ENCODE data around the gene OTX2.

Gene OTX2

DNA sequence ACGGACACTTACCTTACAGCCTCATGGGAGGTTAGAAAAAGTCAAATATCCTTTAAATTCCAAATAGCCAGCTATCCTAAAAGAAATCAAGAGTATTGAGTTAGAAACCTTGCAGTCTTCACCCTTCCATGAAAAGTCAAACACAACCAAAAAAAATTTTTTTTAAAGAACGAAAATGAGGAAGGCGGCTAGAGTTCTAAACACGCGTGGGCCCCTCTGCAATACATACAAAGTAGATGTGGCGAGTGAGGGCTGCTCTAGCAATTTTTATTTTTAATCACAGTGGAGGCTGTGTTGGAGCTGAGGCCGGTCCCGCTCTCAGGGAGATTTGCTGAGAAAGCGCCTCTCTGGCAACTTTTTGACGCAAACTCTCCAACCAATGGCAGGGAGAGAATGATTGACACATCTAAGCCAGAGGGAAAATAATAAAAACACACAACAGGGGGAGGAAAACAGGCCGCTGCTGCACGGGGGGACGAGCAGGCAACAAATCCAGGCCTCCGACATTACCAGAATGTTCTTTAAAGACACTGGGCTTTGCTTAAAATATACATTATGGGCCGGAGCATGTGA, at the start of gene OTX2:
Gene OTX2 (minus strand): TSS at position 333 of the 573 bp plus-strand sequence. CDS start 5,023 bp downstream, outside the sequence.
- no peak for DNase-seq

GRCh38 chr14:56858422-56858821, 48.1 kb upstream of the OTX2 start:
- no peak for DNase-seq

DNA sequence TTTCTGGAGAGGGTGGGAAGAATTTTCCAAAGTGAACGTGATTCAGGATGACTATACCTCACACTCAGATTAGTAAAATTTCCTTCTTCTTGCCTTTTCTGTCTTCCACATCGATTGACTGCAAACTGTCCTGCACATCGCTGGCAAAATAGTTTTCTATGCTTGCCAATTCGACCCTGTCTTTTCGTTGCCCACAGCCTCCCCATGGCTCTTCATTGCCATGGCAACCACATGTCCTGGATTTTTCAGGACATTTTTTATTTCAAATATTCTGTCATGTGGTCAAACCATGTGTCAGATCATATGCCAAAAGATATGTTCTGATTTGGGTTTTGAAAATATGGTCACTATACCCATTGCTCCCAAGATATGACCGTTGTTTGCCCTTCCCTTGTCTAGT, 46.9 kb upstream of the OTX2 start:
- DNase-seq, result no peak

GRCh38 chr14:56855891-56856461, 45.7 kb upstream of the OTX2 start:
- no peak for DNase-seq

GRCh38 chr14:56854325-56854724, 44.0 kb upstream of the OTX2 start:
- no peak for DNase-seq

DNA sequence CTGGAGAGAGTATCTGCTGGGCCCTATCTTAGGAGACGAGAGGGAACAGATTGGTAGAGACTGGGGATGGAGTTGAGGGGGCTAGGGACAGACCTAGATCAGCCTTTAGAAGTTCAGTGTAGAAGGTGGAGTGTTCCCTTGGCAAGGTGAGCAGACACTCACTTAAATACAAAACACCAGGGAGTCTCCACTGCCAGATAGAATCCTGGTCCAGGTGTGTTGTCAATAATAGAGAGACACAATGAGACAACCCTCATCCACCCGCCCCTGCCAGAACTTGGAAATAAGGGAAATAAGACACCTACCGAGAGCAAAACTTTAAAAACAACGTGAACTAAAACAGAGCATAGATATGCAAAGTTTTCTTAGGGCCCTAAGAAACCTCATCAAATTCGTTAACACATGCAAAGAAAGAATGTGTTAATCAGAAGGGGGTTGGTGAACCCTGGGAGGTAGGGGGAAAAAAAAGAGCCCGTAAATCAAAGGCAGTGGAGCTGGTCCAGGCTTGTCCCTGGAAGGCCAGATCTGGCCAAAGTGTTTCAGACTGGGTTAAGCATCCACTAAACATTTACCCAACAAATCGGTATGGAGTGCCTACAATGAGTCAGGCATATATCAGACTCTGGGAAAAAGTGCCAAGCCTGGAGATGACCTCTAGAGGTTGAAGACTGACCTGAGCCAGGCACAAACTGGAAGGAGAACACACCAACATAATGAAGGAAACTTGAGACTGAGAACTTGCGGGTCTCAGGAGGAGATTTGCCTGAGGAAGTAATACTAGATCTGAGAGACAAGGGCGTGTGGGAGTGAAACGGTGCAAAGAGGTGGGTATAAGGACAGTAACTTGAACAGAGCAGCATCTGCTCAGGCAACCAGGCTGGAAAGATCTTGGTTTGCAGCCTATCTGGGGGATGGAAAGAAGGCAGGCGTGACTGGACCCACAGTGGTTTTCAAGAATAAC, 37.0 kb upstream of the OTX2 start:
- no peak for DNase-seq

GRCh38 chr14:56844406-56845002, 34.2 kb upstream of the OTX2 start:
- no peak for DNase-seq

DNA sequence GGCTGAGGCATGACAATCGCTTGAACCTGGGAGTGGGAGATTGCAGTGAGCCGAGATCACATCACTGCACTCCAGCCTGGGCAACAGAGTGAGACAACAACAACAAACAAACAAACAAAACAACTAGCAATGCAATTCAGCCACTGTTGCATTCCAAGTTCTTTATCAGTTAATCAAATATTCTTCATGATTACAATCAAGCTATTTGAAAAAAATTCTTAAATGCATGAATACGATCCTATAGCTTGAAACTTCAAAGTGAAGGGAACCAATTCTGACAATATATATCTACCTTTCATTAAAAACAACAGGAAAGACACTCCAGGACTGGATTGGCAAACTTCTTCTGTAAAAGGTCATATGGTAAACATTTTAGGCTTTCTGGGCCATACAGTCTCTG, 31.3 kb upstream of the OTX2 start:
- no peak for DNase-seq

- DNase-seq, result no peak
Measured at GRCh38 chr14:56840221-56840620, 29.9 kb upstream of the OTX2 start.

GRCh38 chr14:56829151-56829550, 18.9 kb upstream of the OTX2 start:
- DNase-seq, result no peak

GRCh38 chr14:56826214-56826613, 15.9 kb upstream of the OTX2 start:
- DNase-seq, result no peak

DNA sequence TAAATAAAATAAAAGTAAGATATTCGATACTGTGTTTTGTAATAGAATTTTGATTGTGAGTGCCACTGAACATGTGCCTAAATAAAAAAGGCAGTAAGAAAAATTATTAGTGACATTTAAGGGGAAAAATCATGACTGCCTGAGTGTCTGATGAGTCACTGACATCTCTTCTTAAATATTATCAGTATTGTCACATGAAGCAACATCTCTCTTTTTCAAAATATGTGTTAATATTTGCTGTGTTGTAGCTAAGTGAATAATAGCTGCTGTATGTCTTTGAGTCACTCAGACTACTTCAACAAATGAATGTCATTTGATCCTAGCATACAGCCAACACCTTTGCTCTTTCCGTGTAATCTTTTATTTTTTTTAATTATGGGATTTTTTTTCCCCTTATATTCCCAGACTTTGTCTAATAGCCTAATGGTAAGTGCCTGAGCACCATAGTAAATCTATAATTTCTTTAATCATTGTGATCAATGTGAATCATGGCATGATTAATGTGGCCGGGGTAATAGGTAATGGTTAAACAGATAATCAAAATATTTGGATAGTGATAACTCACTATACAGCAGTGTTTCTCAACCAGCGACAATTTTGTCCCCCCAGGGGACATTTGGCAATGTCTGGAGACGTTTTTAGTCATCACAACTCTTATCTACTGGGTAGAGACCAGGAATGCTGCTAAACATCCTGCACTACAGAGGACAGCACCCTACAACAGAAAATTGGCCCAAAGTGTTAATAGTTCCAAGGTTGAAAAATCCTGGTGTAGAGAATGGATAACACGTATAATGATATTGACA, 11.7 kb upstream of the OTX2 start:
- DNase-seq, result no peak

DNA sequence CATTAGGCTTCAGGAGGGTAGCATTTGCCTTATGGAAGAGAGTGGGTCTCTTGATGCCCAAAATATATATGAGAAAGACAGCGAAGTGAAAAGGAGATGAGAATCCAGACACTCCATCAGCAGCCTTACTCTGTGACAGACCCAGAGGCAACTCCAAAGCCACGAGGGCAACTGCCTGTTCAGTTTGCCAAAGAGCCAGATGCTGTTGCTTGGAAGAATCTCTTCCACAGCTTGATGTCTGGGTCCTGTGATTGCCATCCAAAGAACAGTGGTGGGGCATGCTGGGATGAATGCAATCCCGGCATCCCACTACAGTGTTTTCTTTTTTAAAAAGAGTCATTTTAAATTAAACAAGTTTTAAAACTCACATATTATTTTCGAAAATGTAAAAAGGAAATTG, 10.9 kb upstream of the OTX2 start:
- DNase-seq, result no peak

GRCh38 chr14:56817396-56817921, 7.2 kb upstream of the OTX2 start:
- DNase-seq, result no peak

GRCh38 chr14:56816574-56817391, 6.5 kb upstream of the OTX2 start:
- no peak for DNase-seq

DNA sequence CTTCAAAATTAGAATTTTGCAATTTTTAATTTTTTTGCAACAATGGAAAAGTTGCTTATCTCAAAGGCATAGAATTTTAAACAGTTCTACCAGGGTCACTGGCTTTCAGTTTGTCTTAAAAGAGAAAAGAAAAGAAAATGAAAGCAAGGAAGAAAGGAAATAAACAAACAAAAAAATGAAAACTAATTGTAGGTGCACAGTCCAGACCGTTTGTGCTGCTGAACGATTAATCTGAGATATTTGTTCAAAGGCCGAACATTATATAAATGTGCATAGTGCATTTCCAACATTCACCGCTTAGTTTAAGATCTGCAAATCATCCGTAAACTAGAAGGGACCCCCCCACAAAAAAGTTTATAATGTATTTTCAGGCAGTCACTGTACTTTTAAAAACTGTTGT, 5.5 kb upstream of the OTX2 start:
- DNase-seq, result no peak

DNA sequence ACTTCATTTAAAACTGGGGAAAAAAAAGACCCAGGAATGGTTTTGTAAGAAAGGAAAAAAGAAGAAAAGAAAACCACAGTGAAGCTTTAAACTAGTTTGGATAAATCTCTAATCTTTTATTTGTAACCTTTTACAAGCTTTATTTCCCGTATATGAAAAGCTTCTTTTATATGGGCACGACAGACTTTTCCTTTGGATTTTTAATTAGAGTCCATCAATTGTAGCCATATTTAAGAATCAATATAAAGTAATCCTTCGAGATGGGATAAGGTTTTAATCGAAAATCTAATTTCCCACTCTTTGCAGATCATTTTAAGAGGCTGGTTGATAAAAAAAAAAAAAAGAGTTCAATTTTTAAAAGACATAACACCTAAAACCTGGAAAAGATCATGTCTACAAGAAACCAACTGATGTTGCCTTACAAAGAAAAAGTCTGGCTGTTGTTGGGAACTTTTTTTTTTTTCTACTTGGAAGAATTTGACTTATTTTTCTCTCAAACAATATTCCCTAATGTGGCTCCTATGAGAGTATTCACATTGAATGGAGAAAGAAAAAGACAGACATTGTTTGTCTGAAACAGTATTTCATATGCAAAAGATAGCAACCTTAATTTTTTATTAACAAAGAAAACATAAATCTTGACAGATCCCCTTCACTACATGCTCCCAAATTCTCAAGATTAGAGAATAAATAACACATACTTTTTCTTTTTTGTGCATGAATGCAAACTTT, 4.9 kb upstream of the OTX2 start:
- no peak for DNase-seq

GRCh38 chr14:56814519-56814959, 4.3 kb upstream of the OTX2 start:
- no peak for DNase-seq

DNA sequence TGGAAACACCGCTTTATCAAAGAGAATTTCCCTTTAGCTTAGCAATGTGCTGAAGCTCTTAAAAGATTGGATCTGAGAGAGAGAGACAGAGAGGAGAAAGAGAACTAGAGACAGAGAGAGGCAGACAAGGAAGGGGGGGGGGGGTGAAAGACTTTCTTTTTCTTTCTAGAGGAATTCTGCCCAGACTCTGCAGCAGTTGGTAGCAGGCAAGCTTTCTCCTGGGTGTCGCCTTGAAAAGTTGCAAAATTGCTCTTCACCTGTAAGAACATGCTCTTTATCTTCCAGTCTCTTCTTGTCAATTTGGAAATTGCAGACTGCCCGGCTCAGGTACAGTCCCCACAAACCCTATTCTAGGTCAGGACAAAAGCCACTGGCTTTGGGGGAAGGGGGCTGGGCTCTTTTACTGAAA, 2.9 kb upstream of the OTX2 start:
- DNase-seq, result no peak

- DNase-seq, result no peak
Measured at GRCh38 chr14:56812364-56813141, 2.3 kb upstream of the OTX2 start.
